Upper lobe of left lung (tissue), 4 donors: Measurements from ENCODE around the gene MLLT1.

Experiments used
- CTCF ChIP-seq, 6 experiments: fragments of 450-650 bp in 4 of 6; fragments of 200-600 bp in 2 of 6; sonication (generic) in 2 of 6; IDR thresholded peaks; one replicate each; pipeline ENCODE4 v1.5.1; 2016 to 2019; ENCODE audit warnings: antibody characterized with exemption in 6 of 6
- EP300 ChIP-seq, 4 donors: sonication (generic); formaldehyde crosslinking; IDR thresholded peaks; one replicate each; pipeline ENCODE4 v1.5.1; 2017; ENCODE audit warnings: antibody characterized with exemption in 4 of 4, control low read depth in 2 of 4
- POLR2A ChIP-seq, 4 donors: fragments of 450-650 bp; IDR thresholded peaks; one replicate each; pipeline ENCODE4 v1.5.1; 2016 to 2017; ENCODE audit warnings: antibody characterized with exemption in 4 of 4, mild to moderate bottlenecking in 2 of 4
- POLR2AphosphoS5 ChIP-seq, 2 donors: sonication (generic); formaldehyde crosslinking; IDR thresholded peaks; one replicate each; pipeline ENCODE4 v1.5.1; 2017; ENCODE audit warnings: antibody characterized with exemption in 2 of 2

GRCh38 chr19:6214881-6215541 is 64.8 kb downstream of the MLLT1 start:
- TF ChIP-seq CTCF (IDR thresholded peaks at IDR 0.05) (no peak), POLR2A (IDR thresholded peaks at IDR 0.05) (no peak), EP300 (IDR thresholded peaks at IDR 0.05) (no peak), POLR2AphosphoS5 (IDR thresholded peaks at IDR 0.05) (no peak)
